ENCODE data around the gene STOM.

The STOM gene

GRCh38 chr9:121321016-121321503 is 49.0 kb downstream of the STOM start:
- DNase-seq (ENCODE audit: low read depth in 2 of 2), result peak in 1 of 2 donors; percentile 6

DNA sequence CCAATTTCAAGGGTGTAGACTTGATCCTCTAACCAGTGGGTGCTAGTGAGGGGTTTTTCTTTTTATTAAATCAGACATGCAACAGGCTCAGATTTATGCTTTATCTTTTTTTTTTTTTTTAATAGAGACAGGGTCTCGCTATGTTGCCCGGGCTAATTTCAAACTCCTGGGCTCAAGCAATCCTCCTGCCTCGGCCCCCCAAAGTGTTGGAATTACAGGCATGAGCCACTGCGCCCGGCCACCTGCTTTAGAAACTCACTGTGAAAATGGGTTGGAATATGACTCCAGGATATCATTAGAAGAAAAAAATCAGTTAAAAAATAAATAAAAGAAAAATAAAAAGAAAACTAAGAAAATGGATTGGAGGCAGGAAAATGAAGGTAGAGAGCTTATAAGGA is 50.7 kb downstream of the STOM start:
- DNase-seq (ENCODE audit: low read depth in 2 of 2), result no peak

DNA sequence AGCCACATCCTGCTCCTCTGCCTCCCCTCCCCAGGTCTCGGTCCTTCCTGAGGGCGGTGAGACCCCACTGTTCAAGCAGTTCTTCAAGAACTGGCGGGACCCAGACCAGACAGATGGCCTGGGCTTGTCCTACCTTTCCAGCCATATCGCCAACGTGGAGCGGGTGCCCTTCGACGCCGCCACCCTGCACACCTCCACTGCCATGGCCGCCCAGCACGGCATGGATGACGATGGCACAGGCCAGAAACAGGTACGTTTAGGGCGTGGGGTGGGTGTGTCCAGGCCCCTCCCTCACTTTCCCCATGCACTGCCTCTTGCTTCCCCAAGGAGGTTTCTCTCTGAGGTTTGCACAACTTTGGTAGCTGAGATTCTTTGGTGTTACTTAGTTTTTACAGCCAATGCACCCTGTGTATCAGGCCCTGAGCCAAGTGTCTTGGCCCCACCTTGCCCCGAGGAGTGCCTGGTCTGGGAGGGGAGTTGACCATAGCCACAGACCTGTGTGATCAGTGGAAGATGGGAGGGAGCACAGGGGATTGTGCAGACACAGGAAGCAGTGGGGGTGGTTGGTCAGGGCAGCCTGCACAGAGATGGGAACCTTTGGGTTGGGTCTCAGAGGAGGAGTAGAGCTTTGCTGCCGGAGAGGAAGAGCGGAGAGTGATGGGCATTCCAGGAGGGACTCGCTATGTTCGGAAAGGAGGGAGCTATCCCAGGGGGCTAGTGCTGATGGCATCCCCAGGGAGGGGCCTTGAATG is 51.2 kb downstream of the STOM start:
- DNase-seq (ENCODE audit: low read depth in 2 of 2), result no peak

GRCh38 chr9:121317737-121318630 is 52.1 kb downstream of the STOM start:
- DNase-seq (ENCODE audit: low read depth in 2 of 2), result no peak

DNA sequence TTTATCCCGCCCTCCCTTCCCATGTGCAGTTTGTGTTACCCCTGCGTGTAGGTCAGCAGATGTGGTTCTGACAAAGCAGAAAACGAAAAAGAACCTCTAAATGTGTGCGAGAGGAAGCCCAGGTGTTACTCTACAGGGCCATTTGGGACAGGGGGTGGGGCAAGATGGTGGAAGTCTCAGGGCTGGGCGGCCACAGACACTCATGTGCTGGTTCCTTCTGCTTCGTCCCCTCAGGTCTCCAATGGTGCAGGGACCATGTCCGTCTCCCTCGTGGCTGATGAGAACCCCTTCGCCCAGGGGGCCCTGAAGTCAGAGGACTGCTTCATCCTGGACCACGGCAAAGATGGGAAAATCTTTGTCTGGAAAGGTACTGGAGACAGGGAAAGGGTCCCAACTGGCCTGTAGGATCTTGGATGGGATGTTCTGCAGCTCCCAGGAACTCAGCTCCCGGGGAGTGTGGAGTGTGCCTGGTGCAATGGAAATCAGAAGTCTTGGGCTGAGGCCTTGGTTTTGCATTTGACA is 53.1 kb downstream of the STOM start:
- DNase-seq (ENCODE audit: low read depth in 2 of 2), result no peak

DNA sequence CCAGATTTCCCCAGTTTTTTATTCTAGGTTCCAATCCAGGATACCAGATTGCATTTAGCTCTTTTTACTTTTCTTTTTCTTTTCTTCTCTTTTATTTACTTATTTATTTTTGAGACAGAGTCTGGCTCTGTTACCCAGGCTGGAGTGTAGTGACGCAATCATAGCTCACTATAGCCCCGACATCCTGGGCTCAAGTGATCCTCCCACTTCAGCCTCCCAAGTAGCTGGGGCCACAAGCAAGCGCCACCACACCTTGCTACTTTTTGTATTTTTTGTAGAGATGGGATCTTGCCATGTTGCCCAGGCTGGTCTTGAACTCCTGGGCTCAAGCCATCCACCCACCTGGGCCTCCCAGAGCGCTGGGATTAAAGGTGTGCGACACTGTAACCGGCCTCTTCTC is 53.7 kb downstream of the STOM start:
- DNase-seq (ENCODE audit: low read depth in 2 of 2), result no peak

DNA sequence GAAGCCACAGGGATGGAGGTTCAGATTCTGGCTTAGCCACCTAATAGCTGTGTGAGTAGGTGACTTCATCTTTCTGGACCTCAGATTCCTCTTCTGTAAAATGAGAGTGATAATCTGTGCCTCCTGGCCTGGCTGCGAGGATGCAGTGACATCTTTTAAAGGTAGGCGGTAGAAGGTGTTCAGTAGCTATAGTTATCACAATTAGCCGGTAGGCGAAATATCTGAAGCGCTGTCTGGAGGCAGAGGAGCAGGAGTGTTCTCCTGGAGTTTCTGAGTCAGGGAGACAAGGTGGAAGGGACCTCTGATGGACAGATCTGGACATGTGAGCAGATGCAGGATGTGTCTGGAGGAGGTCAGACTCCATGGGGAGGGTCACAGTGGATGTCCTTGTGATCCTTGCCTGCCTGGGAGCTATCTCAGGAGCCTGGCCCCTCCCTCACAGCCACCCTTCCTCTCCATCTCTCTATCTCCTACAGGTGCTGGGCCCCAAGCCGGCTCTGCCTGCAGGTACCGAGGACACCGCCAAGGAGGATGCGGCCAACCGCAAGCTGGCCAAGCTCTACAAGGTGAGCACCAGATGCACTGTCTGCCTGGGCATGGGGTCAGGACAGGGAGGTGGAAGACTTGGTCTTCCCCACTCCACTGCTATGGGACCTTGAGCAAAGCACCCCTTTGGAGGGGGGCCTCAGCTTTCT is 56.4 kb downstream of the STOM start:
- DNase-seq (ENCODE audit: low read depth in 2 of 2), result no peak

DNA sequence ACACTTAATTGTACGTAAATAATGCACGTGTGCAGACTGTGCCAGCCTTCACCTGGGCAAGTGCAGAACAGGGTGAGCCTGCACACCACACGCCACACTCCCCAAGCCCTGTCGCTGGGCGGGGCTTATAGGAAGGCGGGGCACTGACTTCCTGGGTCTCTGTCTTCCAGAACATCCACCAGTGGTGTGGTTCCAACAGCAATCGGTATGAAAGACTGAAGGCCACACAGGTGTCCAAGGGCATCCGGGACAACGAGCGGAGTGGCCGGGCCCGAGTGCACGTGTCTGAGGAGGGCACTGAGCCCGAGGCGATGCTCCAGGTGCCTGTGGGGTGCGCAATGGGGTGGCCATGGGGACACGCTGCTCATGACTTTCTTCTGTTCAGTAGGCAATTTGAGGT is 57.9 kb downstream of the STOM start:
- DNase-seq (ENCODE audit: low read depth in 2 of 2), result no peak

GRCh38 chr9:121310571-121310970 is 59.5 kb downstream of the STOM start:
- no peak for DNase-seq (ENCODE audit: low read depth in 2 of 2)

DNA sequence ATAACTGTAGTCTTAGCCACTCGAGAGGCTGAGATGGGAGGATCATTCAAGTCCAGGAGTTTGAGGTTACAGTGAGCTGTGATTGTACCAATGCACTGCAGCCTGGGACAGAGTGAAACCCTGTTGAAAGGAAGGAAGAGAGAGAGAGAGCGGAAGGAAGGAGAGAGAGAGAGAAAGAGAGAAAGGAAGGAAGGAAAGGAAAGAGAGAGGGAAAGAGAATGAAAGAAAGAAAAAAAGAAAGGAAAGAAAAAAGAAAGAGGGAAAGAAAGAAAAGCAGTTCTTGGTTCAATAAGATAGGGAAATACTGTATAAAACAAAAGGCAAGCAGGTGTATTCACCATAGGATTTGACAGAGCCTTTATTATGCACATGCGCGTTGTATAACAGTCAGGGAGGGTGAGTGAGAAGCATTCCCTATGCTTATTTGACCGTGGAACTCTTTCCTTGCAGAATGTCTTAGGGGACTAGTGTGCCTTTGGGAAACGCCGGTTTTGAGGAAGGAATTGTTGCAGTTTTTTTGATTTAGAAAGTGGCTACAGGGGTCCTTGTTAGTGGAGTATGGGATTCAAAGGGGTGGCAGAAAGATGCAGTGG is 60.1 kb downstream of the STOM start:
- DNase-seq (ENCODE audit: low read depth in 2 of 2), result no peak

DNA sequence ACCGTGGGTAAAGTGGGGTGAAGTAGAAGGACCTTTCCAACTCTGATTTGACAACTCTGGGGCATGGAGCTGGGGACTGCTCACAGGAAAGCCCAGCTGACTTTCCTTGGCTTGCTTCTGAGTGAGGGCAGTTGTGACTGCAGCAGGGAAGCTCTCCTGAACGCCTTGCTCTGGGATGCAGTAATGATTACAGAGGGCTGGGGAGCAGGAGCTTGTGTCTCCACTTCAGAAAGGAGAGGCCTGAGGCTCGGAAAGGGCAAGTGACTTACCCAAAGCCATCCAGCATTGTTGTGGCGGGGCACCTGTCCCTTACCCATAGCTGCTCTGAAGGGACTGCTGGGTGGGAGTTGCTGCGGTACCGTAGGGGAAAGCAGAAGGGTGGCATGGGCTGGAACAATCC is 60.9 kb downstream of the STOM start:
- no peak for DNase-seq (ENCODE audit: low read depth in 2 of 2)

DNA sequence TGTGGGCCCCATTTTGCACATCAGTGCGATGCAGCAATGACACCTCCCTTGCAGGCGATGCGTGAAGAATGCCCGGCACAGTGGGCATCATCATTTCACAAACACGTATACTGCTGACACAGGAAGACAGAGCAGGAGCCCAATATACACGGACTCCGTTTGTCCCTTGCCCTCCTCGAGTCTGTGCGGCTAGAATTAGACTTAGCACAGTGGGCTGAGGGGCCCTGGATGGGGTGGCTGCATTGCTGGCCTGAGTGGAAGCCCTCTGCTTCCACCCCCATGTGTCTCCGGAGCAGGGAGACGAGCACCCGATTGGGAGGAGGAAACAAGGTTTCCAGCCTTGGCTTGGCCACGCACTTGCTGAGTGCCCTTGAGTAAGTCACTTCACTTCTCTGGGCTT is 61.3 kb downstream of the STOM start:
- DNase-seq (ENCODE audit: low read depth in 2 of 2), result no peak

- no peak for DNase-seq (ENCODE audit: low read depth in 2 of 2)
Observed at GRCh38 chr9:121307976-121308375, 62.1 kb downstream of the STOM start.

DNA sequence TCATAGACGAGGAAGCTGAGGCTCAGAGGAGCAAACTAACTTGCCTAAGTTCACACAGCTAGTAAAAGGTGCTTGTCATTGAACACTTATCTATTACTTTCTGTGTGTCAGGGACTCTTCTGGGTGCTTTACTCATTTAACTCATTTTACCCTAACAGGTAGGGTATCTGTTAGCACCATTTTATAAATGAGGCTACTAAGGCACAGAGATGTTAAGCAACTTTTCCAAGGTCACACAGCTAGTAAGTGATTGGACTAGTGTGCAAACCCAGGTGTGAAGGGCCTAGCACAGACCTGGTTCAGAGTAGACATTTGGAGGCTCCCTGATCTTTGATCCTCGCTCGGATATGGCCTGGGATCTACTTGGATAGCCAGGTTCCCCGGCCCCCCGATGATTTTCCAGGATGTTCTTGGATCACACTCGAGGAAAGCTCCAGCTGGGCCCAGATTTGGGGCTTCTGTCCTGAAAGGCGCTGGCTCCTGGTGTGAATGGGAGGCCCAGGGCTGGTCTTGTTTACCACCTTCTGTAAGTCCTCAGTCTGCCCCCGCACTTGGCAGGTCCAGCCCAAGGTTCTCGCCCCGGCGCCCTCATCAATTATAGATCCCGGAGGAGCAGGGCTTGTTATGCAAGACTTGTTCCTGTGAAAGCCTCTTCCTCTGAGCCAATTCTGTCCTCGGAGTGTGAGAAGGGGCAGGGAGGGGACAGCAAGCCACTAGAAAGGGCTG is 64.6 kb downstream of the STOM start:
- DNase-seq (ENCODE audit: low read depth in 2 of 2), result no peak

- DNase-seq (ENCODE audit: low read depth in 2 of 2), result no peak
Observed at GRCh38 chr9:121304707-121305106, 65.3 kb downstream of the STOM start.

- no peak for DNase-seq (ENCODE audit: low read depth in 2 of 2)
Observed at GRCh38 chr9:121303456-121304451, 66.3 kb downstream of the STOM start.

DNA sequence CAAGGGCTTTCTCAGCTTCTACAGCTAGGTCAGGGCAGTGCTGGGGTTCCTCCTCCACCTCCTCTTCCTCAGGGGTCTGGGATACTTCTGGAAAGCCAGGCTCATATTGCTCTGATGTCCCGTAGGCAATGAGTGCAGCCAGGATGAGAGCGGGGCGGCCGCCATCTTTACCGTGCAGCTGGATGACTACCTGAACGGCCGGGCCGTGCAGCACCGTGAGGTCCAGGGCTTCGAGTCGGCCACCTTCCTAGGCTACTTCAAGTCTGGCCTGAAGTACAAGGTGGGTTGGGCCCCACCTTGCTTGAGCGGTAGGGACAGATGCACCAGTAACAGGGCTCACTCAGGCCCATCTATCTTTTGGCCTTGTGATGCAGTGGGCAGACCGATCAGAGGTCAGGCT is 67.3 kb downstream of the STOM start:
- DNase-seq (ENCODE audit: low read depth in 2 of 2), result no peak

GRCh38 chr9:121302341-121302740 is 67.7 kb downstream of the STOM start:
- DNase-seq (ENCODE audit: low read depth in 2 of 2), result no peak

DNA sequence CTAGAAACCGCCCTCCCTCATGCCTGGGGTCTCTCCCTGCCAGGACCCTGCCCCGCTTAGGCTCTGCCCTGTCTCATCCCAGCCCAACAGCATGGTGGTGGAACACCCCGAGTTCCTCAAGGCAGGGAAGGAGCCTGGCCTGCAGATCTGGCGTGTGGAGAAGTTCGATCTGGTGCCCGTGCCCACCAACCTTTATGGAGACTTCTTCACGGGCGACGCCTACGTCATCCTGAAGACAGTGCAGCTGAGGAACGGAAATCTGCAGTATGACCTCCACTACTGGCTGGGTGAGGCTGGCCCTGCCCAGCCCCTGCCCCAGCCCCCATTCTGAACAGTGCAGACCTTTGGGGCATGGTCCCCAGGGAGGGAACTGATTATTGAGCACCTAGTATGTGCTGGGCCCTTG is 68.2 kb downstream of the STOM start:
- DNase-seq (ENCODE audit: low read depth in 2 of 2), result no peak
